Activated CD4-positive, alpha-beta T cell treated with anti-CD3 and anti-CD28 coated beads, Interleukin-2, amount 10 ng/mL, durations not matched to agents 7 days and 5 days (primary cell): ENCODE data around the gene VPREB3. TPM values are rescaled to one million over a fixed set of nuclear protein-coding genes. Genes with fewer than 3 reads are reported as not detected.

Experiments used
- CTCF ChIA-PET: fragments of 350-600 bp; sonication (Branson Sonifier 250); formaldehyde crosslinking; loops from one replicate; lab custom pipeline; 2021; ENCODE audit warnings: antibody characterized with exemption; lab: Charles Lee
- POLR2A ChIA-PET: fragments of 350-600 bp; sonication (Branson Sonifier 250); formaldehyde crosslinking; loops from one replicate; lab custom pipeline; 2021; ENCODE audit warnings: antibody characterized with exemption; lab: Charles Lee
- DNase-seq: peaks from one replicate; pipeline ENCODE4 v3.0.0-alpha.2; 2020
- H3K27ac Mint-ChIP-seq: one replicate; pipeline ENCODE4 v1.8.0; 2021; ENCODE audit warnings: mild to moderate bottlenecking, moderate library complexity, mixed read lengths
- H3K27me3 Mint-ChIP-seq: one replicate; pipeline ENCODE4 v1.8.0; 2021; ENCODE audit warnings: mixed read lengths
- H3K36me3 Mint-ChIP-seq: one replicate; pipeline ENCODE4 v1.8.0; 2021; ENCODE audit warnings: low read depth, mixed read lengths
- H3K4me1 Mint-ChIP-seq: one replicate; pipeline ENCODE4 v1.8.0; 2021; ENCODE audit warnings: mixed read lengths
- H3K4me3 Mint-ChIP-seq: one replicate; pipeline ENCODE4 v1.8.0; 2021; ENCODE audit warnings: mild to moderate bottlenecking, moderate library complexity, mixed read lengths
- H3K9me3 Mint-ChIP-seq: one replicate; pipeline ENCODE4 v1.8.0; 2021; ENCODE audit warnings: mixed read lengths
- total RNA-seq, 2 experiments: library from RNA; stranded (reverse); gene quantifications; one replicate each; pipeline ENCODE4 v1.2.3, GENCODE V29; 2021

The VPREB3 gene
- total RNA-seq, 2 experiments from 2014 or later, result not detected

DNA sequence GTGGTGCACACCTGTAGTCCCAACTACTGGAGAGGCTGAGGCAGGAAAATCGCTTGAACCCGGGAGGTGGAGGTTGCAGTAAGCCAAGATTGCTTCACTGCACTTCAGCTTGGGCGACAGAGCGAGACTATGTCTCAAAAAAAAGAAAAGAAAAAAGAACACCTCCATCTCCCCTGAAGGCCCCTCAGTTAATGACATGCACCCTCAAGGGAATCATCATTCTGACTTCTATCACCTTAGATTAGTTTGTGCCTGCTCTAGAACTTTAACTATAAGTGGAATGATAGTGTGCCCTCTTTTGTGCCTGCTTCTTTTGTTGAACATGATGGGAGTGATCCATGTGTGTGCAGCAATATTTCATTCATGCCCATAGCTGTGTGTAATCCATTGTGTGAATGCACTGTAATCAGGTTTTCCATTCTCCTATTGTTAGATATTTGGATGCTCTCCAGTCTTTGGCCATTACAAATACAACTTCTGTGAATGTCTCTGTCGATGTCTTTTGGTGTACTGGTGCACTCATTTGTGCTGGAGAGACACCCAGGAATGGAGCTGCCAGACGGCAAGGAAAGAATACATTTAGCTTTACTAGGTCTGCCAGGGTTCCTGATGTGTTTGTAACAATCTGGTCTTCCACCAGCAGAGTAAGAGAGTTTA is 883 bp upstream of the VPREB3 start:
- Mint-ChIP-seq H3K27ac (no peak overlapping the region), H3K36me3 (no peaks in the 10 kb centered on the region), H3K4me3 (no peak overlapping the region), H3K4me1 (peaks cover 13% of the 10 kb centered on the region), H3K9me3 (no peaks in the 10 kb centered on the region), H3K27me3 (no peaks in the 10 kb centered on the region)
- CTCF ChIA-PET, result interaction anchor here (1.2 kb wide), 1 partner anchor 94 kb away, joined by 3 read pairs; no protein-coding TSS in a partner anchor
- POLR2A ChIA-PET, result no interaction called here
- no peak for DNase-seq

DNA sequence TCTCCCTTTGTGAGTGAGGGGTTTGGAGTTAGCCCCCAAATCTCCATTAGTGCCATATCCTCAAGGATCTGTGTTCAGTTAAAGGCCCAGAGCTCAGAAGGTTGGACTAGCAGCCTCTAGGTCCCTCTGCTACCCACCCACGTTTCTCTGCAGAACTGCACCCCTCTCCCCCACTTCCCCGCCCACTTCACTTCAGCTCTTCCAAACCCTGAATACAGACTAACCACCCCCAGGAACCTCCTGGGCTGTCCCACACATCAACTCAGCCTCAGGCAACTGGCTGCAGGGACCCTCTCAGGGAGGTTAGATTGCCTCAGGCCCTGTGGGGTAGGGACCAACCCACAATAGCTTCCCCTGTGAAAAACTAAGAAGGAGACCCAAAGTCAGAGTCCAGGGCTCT is 840 bp downstream of the VPREB3 start:
- no peak for DNase-seq
- ChIA-PET CTCF (no interaction called here), POLR2A (no interaction called here)
- Mint-ChIP-seq H3K4me1 (peaks cover 19% of the 10 kb centered on the region), H3K9me3 (no peaks in the 10 kb centered on the region), H3K36me3 (no peaks in the 10 kb centered on the region), H3K27ac (no peak overlapping the region), H3K27me3 (no peaks in the 10 kb centered on the region), H3K4me3 (peak overlapping the region; percentile 7)

DNA sequence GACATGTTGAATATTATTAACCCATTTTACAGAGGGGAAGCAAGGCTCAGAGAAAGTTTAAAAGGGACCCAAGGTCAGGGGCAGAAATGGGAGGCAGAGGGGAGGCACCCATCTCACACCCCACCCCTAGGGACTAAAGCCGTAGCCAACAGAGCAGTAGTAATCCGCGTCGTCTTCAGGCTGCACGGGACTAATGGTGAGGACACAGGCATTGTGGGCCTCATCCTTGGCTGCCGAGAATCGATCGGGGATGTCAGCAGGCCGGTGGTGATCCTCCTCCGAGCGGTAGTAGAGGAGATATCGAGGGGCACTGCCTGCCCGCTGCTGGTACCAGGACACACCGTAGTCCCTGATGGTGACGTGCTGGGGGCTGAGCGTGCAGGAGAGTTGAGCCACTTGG is 1.5 kb downstream of the VPREB3 start:
- Mint-ChIP-seq H3K36me3 (no peaks in the 10 kb centered on the region), H3K4me3 (peak overlapping the region; percentile 66), H3K27ac (peak overlapping the region; percentile 72), H3K4me1 (peaks cover 19% of the 10 kb centered on the region), H3K9me3 (no peaks in the 10 kb centered on the region), H3K27me3 (no peaks in the 10 kb centered on the region)
- no peak for DNase-seq
- POLR2A ChIA-PET, result no interaction called here
- CTCF ChIA-PET, result interaction anchor here (0.6 kb wide), 1 partner anchor 21 kb away, joined by 5 read pairs; no protein-coding TSS in a partner anchor

DNA sequence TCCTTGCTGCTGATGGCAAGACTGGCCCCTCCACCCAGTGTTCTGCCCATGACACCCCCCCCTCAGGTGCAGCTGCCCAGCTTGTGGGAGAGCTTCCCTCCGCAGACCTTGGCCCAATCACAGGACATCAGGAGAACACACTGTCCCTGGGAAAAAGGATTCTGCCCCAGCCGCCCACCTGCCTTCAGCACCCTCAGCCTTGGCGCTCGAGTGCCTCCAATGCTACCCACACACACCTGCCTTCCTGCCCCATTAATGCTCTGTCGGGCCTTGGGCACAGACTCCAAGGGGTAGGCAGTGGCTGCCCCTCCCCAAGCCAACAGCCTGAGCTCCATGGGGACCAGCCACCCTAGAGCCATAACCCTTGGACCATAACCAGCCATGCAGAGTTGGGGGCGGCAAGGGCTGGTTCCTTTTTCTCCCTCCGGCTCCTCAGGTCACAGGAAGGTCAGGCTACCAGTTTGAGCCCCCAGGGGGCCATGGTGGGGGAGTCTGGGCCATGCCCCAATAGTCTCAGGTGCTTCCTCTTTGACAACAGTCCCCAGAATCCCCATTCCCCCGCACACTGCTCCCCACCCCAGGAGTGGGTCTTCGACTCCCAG is 2.0 kb downstream of the VPREB3 start:
- Mint-ChIP-seq H3K9me3 (no peaks in the 10 kb centered on the region), H3K36me3 (no peaks in the 10 kb centered on the region), H3K27ac (peak overlapping the region; percentile 72), H3K27me3 (no peaks in the 10 kb centered on the region), H3K4me1 (peaks cover 19% of the 10 kb centered on the region), H3K4me3 (peak overlapping the region; percentile 66)
- CTCF ChIA-PET, result interaction anchor here (0.6 to 3.5 kb wide), 3 partner anchors 13 to 233 kb away, joined by 5 to 20 read pairs (median 5); partner anchors contain the start of gene CHCHD10
- POLR2A ChIA-PET, result no interaction called here
- DNase-seq, result no peak

DNA sequence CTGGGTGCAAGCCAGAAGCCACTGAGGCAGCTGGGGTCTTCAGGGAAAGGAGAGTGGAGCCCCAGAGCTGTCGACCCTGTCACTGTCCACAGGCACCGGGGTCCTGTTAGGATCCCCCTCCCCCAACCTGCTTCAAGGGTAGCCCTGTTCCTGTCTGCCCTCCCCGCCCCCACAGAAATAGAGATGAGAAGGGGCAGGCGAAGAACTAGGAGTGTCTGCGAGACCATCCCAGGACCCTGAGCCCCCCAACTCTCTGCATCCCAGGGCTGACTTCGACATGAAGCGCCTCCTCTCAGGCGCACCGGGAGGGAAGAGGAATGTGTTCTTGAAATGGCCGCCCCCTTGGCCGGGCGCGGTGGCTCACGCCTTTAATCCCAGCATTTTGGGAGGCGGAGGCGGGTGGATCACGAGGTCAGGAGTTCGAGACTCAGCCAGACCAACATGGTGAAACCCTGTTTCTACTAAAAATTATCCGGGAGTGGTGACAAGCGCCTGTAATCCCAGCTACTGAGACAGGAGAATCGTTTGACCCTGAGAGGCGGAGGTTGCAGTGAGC is 2.7 kb downstream of the VPREB3 start:
- CTCF ChIA-PET, result interaction anchor here (0.6 to 3.5 kb wide), 3 partner anchors 14 to 232 kb away, joined by 4 to 20 read pairs (median 5); partner anchors contain the start of genes CHCHD10 and MIF
- H3K36me3 Mint-ChIP-seq, result no peaks in the 10 kb centered on the region

DNA sequence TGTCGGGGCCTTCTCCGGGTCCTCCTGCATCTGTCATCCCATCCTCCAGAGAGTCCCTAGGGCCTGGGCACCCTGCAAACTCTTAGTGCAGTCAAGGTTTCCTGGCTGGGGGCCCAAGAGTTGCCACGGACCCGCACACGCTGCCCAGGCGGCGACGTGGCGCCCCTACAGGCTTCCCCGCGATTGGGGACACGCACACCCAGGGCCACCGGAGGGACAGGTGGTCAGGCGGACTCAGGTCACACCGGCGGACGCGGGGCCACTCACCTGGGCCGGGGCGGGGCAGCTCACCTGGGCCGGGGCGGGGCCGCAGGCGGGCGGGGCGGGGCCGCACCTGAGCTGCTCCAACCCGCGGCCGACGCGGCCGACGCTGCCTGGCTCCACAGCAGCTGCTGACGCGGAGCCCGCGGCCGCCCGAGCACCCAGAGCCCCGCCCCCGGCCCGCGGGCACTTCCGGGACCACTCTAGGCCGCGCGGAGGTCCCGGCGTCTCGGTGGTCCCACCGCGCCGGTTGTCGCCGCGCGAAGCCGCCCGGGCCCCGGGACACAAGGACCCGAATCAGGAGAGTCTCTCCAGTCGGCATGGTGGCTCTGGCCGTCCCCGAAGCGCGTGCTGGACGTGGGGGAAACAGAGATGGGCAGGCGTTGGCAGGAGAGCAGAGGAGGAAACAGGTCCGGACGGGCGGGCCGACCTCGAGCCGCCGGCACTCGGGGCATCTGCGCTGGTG is 3.3 kb downstream of the VPREB3 start, which contains the start of gene ZNF70:
Gene ZNF70 (minus strand): TSS at position 399 of the 727 bp plus-strand sequence. CDS start 5,972 bp downstream, outside the sequence.
- H3K9me3 Mint-ChIP-seq, result no peaks in the 10 kb centered on the region
- peak within 1 kb of the TSS; percentile 73 for H3K27ac Mint-ChIP-seq
- CTCF ChIA-PET, result interaction anchor here (1.0 to 3.5 kb wide), 3 partner anchors 15 to 143 kb away, joined by 3 to 20 read pairs (median 4); partner anchors contain the start of genes CHCHD10 and MIF
- POLR2A ChIA-PET, result interaction anchor here (0.7 kb wide), 1 partner anchor 613 kb away, joined by 3 read pairs; no protein-coding TSS in a partner anchor
- peaks cover 17% of the 10 kb centered on the region for H3K4me1 Mint-ChIP-seq
- H3K27me3 Mint-ChIP-seq, result no peaks in the 10 kb centered on the region
- no peaks in the 10 kb centered on the region for H3K36me3 Mint-ChIP-seq
- peak; percentile 80 for DNase-seq
- peak within 1 kb of the TSS; percentile 79 for H3K4me3 Mint-ChIP-seq

More for the DNA sequence above, 2.7 kb downstream of the VPREB3 start:
- no peak for DNase-seq
- Mint-ChIP-seq H3K4me1 (peaks cover 17% of the 10 kb centered on the region), H3K4me3 (peak overlapping the region; percentile 66), H3K27me3 (no peaks in the 10 kb centered on the region), H3K27ac (peak overlapping the region; percentile 66), H3K9me3 (no peaks in the 10 kb centered on the region)
- POLR2A ChIA-PET, result interaction anchor here (0.7 kb wide), 1 partner anchor 613 kb away, joined by 3 read pairs; no protein-coding TSS in a partner anchor

DNA sequence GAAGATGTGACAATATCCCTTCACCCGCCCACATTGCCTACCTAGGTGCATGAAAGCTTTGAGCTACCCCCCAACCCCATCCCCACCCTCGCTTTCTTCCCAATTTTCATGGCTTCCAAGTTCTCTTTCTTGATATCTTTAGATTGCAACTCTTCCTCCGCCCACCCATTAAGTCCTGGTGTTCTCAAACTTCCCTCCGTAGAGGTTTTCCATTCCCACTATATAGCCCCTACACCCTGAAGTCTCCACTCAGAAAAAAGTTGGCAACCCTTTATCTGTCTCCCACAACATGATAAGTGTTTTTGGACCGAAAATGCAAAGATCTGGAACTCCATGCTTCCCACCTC is 3.9 kb downstream of the VPREB3 start:
- Mint-ChIP-seq H3K27ac (peak overlapping the region; percentile 73), H3K27me3 (no peaks in the 10 kb centered on the region), H3K4me3 (peak overlapping the region; percentile 79), H3K36me3 (no peaks in the 10 kb centered on the region), H3K9me3 (no peaks in the 10 kb centered on the region), H3K4me1 (peaks cover 17% of the 10 kb centered on the region)
- CTCF ChIA-PET, result interaction anchor here (1.0 to 3.5 kb wide), 3 partner anchors 15 to 144 kb away, joined by 3 to 20 read pairs (median 4); partner anchors contain the start of genes CHCHD10 and MIF
- POLR2A ChIA-PET, result no interaction called here
- no peak for DNase-seq

DNA sequence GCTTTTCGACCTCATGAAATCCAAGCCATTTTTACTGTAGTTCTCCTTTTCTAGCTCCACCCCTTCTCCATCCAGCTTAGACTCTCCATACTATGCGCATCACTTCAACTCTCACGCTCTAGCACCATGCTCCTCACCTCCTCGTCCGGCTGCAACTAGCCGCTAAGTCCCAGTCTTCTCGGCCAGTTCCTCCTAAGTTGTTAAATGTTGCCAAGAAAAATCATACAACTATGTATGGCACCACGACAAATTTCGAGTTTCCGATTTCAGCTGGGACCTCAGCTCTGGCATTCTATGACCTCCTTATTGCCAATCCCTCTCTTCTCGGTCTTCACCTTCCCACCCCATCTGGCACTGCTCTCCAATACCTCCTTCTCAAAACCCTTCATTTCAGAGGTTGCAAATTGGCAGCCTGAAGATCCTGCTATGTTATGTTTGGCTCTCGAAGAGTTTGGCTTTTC is 4.4 kb downstream of the VPREB3 start:
- no peaks in the 10 kb centered on the region for H3K27me3 Mint-ChIP-seq
- CTCF ChIA-PET, result interaction anchor here (0.6 to 3.5 kb wide), 3 partner anchors 16 to 51 kb away, joined by 3 to 20 read pairs (median 3); partner anchors contain the start of gene CHCHD10
- H3K36me3 Mint-ChIP-seq, result peaks cover 4% of the 10 kb centered on the region
- H3K4me3 Mint-ChIP-seq, result peak overlapping the region; percentile 79
- no peak for DNase-seq
- peaks cover 17% of the 10 kb centered on the region for H3K4me1 Mint-ChIP-seq
- H3K27ac Mint-ChIP-seq, result peak overlapping the region; percentile 73
- no peaks in the 10 kb centered on the region for H3K9me3 Mint-ChIP-seq
- POLR2A ChIA-PET, result no interaction called here

DNA sequence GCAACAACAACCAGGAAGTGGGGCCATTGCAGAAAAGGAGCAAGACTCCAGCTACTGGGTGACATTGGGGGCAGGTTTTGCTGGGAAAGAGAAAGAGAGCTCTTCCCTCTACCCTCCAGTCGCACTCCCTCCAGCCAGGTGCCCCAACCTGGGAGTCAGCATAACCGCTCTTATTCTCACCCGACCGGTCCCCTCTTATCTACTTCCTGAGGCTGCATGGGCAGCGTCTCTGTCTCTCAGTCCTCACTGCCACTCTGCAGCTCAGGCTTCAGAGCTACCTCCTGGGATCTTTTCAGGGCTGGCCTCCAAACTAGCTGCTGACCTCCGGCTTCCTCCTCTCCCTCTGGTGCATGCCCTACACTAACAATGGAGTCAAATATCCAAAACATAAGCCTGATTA is 8.4 kb downstream of the VPREB3 start:
- peaks cover 11% of the 10 kb centered on the region for H3K4me1 Mint-ChIP-seq
- no peak for DNase-seq
- peaks cover 7% of the 10 kb centered on the region for H3K9me3 Mint-ChIP-seq
- peaks cover 19% of the 10 kb centered on the region for H3K36me3 Mint-ChIP-seq
- H3K27me3 Mint-ChIP-seq, result no peaks in the 10 kb centered on the region
- no peak overlapping the region for H3K27ac Mint-ChIP-seq
- POLR2A ChIA-PET, result no interaction called here
- CTCF ChIA-PET, result interaction anchor here (1.3 kb wide), 1 partner anchor 18 kb away, joined by 3 read pairs; no protein-coding TSS in a partner anchor
- H3K4me3 Mint-ChIP-seq, result no peak overlapping the region

DNA sequence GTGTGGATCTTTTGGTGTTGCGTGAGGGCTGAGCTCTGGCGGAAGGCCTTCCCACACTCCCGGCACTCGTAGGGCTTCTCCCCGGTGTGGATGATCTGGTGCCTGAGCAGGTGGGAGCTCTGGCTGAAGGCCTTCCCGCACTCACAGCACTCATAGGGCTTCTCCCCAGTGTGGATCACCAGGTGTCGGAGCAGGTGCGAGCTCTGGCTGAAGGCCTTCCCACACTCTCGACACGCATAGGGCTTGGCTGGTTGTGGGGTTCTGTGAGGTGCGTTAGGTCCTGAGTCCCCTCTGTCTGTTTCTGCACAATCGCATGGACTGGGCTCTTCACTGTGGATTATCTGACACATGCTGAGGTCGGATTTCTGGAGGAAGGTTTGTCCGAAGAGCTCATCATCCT is 9.7 kb downstream of the VPREB3 start:
- POLR2A ChIA-PET, result interaction anchor here (0.6 kb wide), 1 partner anchor 155 kb away, joined by 4 read pairs; no protein-coding TSS in a partner anchor
- Mint-ChIP-seq H3K9me3 (peaks cover 7% of the 10 kb centered on the region), H3K27ac (no peak overlapping the region), H3K27me3 (no peaks in the 10 kb centered on the region), H3K4me1 (no peaks in the 10 kb centered on the region), H3K4me3 (no peak overlapping the region), H3K36me3 (peaks cover 19% of the 10 kb centered on the region)
- CTCF ChIA-PET, result interaction anchor here (1.1 to 1.4 kb wide), 3 partner anchors 15 to 31 kb away, joined by 3 to 4 read pairs (median 3); partner anchors contain the start of gene CHCHD10
- no peak for DNase-seq

DNA sequence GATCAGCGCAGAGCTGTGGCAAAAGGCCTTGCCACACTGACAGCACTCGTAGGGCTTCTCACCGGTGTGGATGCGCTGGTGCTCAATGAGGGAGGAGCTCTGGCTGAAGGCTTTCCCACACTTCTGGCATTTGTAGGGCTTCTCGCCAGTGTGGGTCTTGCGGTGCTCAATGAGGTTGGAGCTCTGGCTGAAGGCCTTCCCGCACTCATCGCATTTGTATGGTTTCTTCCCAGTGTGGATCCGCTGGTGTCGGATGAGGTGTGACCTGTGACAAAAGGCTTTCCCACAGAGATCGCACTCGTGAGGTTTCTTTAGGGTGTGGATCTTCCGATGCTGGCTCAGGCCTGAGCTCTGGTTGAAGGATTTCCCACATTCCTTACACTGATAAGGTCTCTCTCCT is 10.2 kb downstream of the VPREB3 start:
- ChIA-PET CTCF (interaction anchor here (1.1 to 1.4 kb wide), 3 partner anchors 16 to 30 kb away, joined by 3 to 4 read pairs (median 3); partner anchors contain the start of gene CHCHD10), POLR2A (interaction anchor here (0.6 kb wide), 1 partner anchor 154 kb away, joined by 4 read pairs; no protein-coding TSS in a partner anchor)
- no peak for DNase-seq
- Mint-ChIP-seq H3K4me1 (no peaks in the 10 kb centered on the region), H3K4me3 (no peak overlapping the region), H3K9me3 (peaks cover 7% of the 10 kb centered on the region), H3K36me3 (peaks cover 19% of the 10 kb centered on the region), H3K27ac (no peak overlapping the region), H3K27me3 (no peaks in the 10 kb centered on the region)

DNA sequence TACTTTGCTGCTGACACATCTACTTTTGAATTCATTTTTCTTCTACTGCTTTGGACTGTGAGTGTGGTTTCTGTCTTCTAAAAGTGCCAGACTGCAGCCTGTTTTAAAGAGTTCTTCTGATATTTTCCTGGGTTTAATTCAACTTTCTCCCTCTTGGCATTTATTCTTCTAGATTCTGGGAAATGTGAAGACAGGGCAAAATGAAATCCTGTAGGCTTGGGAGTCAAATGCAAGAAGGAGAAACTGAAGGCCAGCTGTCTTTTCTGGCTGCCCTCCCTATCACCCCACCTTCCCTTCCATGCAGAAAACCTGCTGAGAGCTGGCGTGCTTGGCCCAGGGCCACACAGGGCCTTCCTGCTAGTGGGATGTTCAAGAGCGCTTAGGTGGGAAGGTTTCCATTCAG is 10.9 kb downstream of the VPREB3 start:
- Mint-ChIP-seq H3K9me3 (peaks cover 7% of the 10 kb centered on the region), H3K4me1 (peaks cover 3% of the 10 kb centered on the region), H3K27ac (no peak overlapping the region), H3K36me3 (peaks cover 19% of the 10 kb centered on the region), H3K27me3 (no peaks in the 10 kb centered on the region), H3K4me3 (no peak overlapping the region)
- no peak for DNase-seq
- ChIA-PET POLR2A (no interaction called here), CTCF (interaction anchor here (1.3 to 1.4 kb wide), 2 partner anchors 16 to 30 kb away, joined by 3 to 4 read pairs; no protein-coding TSS in a partner anchor)
